Measurements from ENCODE around the gene RHOC.
A peak's percentile ranks its signal among the peaks of the same experiment; 100 is the strongest.

Gene RHOC

DNA sequence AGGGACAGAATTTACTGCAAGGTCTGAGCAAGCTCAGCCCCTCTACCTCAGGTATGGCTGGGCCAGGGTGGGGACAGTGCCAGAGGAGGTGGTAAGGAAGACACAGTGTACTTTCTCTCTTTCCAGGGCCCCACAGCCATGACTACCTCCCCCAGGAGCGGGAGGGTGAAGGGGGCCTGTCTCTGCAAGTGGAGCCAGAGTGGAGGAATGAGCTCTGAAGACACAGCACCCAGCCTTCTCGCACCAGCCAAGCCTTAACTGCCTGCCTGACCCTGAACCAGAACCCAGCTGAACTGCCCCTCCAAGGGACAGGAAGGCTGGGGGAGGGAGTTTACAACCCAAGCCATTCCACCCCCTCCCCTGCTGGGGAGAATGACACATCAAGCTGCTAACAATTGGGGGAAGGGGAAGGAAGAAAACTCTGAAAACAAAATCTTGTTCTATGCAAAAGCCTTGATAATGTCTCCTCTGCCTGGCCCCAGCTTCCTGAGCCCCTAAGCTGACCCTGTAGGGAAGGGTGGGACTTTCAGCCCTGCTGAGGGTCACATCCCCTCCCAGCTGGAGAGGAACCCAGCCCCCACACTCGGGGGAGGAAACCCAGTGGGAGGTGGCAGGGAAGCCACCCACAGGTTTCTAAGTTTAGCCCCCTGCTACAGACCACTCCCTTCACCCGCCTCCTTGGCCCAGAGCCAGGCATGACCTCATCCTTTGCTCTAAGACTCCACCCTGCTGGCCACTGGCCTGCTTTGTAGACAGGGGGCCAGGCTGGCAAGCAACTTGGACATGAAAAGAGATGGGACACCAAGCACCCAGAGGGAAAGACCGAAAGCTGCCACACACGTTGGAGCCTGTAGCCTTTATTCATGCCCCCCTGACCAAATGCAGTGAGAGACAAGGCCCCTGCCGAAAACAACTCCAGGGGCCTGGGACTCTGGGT is 6.4 kb downstream of the RHOC start:
- DNase-seq, result peak; percentile 77 to 98

GRCh38 chr1:112699425-112700144 is 7.3 kb downstream of the RHOC start:
- DNase-seq, result no peak

GRCh38 chr1:112698366-112699310 is 8.3 kb downstream of the RHOC start:
- DNase-seq, result no peak

- DNase-seq, result no peak
Measured at GRCh38 chr1:112697781-112698201, 9.1 kb downstream of the RHOC start.

- no peak for DNase-seq
Measured at GRCh38 chr1:112696578-112697314, 10.2 kb downstream of the RHOC start.

DNA sequence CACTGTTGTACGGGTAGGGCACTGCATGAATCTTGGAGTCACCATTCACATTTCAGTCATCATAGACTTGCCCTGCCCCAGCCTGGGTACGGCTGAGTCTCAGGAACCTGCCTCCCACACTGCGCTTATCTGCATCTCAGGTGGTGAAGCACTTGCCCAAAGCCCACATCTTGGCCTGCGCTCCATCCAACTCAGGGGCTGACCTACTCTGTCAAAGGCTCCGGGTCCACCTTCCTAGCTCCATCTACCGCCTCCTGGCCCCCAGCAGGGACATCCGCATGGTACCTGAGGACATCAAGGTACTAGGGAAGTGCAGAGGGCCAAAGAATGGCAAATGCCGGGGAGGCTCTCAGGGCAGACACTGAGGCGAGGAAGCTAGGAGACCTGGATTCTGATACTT is 11.7 kb downstream of the RHOC start:
- DNase-seq, result no peak

DNA sequence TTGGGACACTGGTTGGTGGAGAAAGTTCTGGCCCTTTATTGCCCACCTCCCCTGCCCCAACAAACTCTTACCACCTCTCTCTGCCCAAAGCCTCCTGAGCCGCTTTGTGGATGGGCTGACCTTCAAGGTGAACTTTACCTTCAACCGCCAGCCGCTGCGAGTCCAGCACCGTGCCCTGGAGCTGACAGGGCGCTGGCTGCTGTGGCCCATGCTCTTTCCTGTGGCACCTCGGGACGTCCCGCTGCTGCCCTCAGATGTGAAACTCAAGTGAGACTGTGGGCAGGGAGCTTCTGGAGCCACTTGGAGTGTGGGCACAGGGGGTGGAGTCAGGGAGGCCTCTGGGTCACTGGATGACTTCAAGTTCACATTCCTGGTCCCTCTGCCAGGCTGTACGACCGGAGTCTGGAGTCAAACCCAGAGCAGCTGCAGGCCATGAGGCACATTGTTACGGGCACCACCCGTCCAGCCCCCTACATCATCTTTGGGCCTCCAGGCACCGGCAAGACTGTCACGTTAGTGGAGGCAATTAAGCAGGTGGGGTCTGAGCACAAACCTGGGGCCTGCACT is 12.5 kb downstream of the RHOC start:
- DNase-seq, result no peak

DNA sequence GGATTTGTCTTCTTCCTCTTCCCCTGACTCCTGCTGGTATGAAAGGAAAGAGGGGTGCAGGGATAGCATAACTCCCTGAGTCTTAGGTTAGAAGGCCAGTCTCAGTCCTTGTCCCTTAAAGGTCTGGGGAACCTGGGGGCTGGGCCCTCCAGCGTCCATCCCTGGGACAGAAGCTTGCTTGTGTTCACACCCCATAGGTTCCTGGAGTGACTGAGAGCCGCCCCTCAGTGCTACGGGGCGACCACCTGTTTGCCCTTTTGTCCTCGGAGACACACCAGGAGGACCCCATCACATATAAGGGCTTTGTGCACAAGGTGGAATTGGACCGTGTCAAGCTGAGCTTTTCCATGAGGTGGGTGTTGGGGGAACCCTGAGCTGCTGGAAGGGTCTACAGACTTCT is 13.1 kb downstream of the RHOC start:
- DNase-seq, result no peak

GRCh38 chr1:112692681-112693080 is 14.2 kb downstream of the RHOC start:
- DNase-seq, result no peak

GRCh38 chr1:112689842-112690237 is 17.1 kb downstream of the RHOC start:
- no peak for DNase-seq

DNA sequence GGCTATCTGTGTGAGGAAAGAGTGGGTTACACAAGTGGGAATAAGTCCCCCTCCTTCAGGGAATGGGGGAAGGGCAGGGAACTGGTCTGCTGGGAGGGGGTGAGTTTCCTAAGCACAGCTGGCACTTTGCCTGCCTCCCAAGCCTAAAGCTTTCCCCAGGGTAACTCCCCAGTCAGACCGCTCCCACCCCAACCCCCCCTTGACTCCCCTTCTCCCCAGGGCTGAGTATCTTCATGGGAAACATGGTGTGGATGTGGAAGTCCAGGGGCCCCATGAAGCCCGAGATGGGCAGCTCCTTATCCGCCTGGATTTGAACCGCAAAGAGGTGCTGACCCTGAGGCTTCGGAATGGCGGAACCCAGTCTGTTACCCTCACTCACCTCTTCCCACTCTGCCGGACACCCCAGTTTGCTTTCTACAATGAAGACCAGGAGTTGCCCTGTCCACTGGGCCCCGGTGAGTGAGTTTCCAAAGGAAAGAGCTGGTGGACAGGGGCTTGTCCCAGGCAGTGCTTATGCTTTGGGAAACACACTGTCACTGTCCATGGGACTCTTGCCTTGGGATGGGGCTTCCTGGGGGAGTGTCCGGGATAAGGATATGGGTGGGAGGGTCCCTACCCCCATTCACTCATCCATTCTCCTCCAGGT is 17.6 kb downstream of the RHOC start:
- DNase-seq, result no peak

DNA sequence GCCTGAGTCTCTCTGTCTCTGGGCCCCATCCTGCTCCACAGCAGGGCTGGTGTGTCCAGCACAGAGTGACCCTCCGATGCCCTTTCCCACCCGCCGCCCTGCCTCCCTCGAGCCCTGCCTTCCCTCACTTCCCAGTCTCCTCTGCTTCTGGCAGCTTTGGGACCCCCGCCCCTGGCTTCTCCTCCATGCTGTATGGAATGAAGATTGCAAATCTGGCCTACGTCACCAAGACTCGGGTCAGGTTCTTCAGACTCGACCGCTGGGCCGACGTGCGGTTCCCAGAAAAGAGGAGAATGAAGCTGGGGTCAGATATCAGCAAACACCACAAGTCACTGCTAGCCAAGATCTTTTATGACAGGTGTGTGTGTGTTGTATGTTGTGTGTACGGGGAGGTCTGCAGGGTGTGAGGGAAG is 18.1 kb downstream of the RHOC start:
- no peak for DNase-seq

GRCh38 chr1:112687785-112688496 is 19.0 kb downstream of the RHOC start:
- DNase-seq, result no peak

- DNase-seq, result no peak
Measured at GRCh38 chr1:112687361-112687760, 19.6 kb downstream of the RHOC start.

- DNase-seq, result no peak
Measured at GRCh38 chr1:112686835-112687234, 20.1 kb downstream of the RHOC start.

DNA sequence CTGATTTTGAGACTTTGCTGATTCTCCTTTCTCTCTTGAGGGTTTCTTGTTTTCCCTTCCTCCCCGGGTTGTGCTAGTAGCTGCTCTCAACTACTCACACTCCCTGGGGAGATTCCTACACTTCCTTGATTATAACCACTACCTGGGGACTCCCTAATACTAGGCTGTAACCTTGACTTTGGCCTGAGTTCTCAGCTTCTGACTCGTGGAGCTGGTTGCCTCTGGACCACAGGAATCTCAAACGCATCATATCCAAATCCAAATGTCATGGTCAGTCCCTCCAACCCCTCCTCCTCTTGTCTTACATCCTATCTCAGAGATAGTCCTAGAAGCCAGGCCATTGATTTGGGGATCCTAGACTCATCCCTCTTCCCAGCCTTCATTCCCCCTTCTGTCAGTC is 20.5 kb downstream of the RHOC start:
- DNase-seq, result no peak

DNA sequence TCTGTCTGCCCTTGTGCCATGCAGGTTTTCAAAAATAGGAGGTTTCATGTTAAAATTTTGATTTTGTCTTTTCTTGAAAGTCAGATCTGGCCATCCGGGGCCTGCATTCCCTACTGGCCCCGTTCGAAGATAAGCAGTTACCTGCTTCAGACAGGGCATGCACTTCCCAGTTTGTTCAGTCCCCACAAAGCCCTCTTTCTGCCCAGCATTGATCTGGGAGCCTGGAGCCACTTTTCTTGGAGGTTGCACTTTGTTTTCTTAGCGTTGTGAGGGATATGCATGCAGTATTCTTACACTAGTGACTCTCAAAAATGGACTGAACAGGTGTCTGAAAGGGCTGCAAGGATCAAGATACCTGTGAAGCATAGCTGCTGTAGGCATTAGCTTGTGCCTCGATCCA is 21.0 kb downstream of the RHOC start:
- no peak for DNase-seq

DNA sequence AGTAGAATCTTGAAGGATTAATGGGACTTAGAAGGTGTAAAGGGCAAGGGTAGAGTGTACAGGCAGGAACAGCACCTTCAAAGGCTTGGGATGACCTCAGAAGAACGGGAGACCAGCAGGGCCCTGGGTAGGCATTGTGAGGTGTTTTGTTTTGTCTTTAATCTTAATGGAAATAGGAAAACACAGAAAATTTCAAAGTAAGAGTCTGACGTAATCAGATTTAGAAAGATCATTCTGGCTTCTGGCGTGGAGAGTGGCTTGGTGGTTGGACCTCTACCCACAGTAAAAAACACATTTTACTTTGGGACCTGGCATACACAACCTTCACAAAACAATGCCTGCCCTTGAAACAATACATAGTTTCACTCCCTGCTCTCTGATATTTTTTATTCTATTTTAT is 28.3 kb downstream of the RHOC start:
- no peak for DNase-seq

- no peak for DNase-seq
Measured at GRCh38 chr1:112677501-112677900, 29.4 kb downstream of the RHOC start.

DNA sequence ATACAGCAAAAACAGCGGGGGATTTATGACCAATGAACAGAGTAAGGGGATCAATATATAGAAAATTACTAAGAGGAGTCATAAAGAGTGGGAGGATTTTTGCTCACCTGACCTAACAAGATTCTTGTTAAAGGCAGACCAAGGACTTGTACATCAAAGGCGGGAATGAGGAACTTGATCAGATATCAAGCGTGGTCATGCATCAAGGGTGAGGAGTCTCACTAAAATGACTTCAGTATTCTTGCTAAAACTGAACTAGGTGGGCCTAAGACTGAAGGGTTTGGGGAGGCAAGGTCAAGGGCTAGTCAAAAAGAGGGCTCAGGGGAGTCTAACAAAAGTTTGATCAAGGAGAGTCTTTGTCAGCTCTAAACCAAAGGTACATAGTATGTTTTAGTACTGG is 30.4 kb downstream of the RHOC start:
- DNase-seq, result no peak

Measured in bone marrow (tissue), 2 donors.